Uterus (tissue), 4 donors: ENCODE data around the gene FBXL15. TPM values are rescaled to one million over a fixed set of nuclear protein-coding genes. Genes with fewer than 3 reads are reported as not detected.

Experiments
- DNase-seq, 2 donors: peaks; one replicate each; pipeline ENCODE4 v3.0.0-alpha.2; 2019 to 2020
- H3K27ac ChIP-seq, 2 donors: fragments of 200-600 bp; sonication (generic); 1 replicate in 1 of 2; 2 replicates in 1 of 2; pipeline ENCODE4 v1.5.1; 2016 to 2018
- H3K27me3 ChIP-seq, 2 donors: fragments of 200-600 bp; sonication (generic); one replicate each; pipeline ENCODE4 v1.5.1; 2018 to 2019; ENCODE audit warnings: control low read depth in 1 of 2
- H3K36me3 ChIP-seq, 2 donors: fragments of 200-600 bp; sonication (generic); one replicate each; pipeline ENCODE4 v1.5.1; 2019; ENCODE audit warnings: control low read depth in 1 of 2
- H3K4me1 ChIP-seq, 2 donors: fragments of 200-600 bp; sonication (generic); one replicate each; pipeline ENCODE4 v1.5.1; 2018 to 2019; ENCODE audit warnings: control low read depth in 1 of 2
- H3K4me3 ChIP-seq, 2 donors: fragments of 200-600 bp; sonication (generic); 1 replicate in 1 of 2; 2 replicates in 1 of 2; pipeline ENCODE4 v1.5.1; 2018 to 2019; ENCODE audit warnings: mild to moderate bottlenecking in 1 of 2
- H3K9me3 ChIP-seq, 2 donors: fragments of 200-600 bp; sonication (generic); one replicate each; pipeline ENCODE4 v1.5.1; 2019; ENCODE audit warnings: control low read depth in 1 of 2
- POLR2A ChIP-seq, 2 donors: fragments of 450-650 bp; IDR thresholded peaks; one replicate each; pipeline ENCODE4 v1.6.1; 2016; ENCODE audit warnings: antibody characterized with exemption in 2 of 2, mild to moderate bottlenecking in 1 of 2, moderate library complexity in 1 of 2
- intact Hi-C: fragments of 100-400 bp; cut with DNase I; formaldehyde crosslinking; loops from one replicate; pipeline ENCODE4 v1.15.1; 2023; ENCODE audit warnings: low total_unique reads
- total RNA-seq, 4 donors: library from RNA; depleted of rRNA in 3 of 4; stranded (reverse); fragments of >200 nt in 3 of 4; gene quantifications; one replicate each; pipeline versions ENCODE4 v1.1.0 to v1.2.4, GENCODE V29; 2014 to 2023
- TF ChIP-seq, protein P1 (sequence below), 4 experiments: fragments of 200-600 bp in 2 of 4; fragments of 450-650 bp in 2 of 4; sonication (generic) in 2 of 4; IDR thresholded peaks; one replicate each; pipeline ENCODE4 v1.5.1; 2016 to 2019; ENCODE audit warnings: antibody characterized with exemption in 4 of 4, mild to moderate bottlenecking in 2 of 4, moderate library complexity in 1 of 4
- donor health status: DM: yes; HTN: yes; CAD: no.

FBXL15 gene
- total RNA-seq, 4 donors from 2014 or later: 6.8 to 40.0 (median 16.7) TPM

DNA sequence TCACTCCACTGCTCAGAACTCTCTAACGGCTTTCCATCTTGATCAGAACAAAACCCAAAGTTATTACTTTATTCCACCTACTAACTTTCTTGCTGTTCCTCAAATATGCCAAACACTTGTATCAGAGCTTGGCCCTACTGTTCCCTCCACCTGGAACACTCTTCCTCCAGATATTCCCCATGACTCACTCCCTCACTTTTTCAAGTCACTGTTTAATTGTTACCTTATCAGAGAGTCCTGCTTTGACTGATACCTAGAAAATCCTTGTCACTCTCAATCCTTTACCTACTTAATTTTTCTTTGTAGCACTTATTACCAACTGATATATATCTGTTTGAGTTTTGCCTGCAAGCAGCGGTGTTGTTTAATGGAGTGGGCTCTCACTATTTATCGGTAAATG is 30.7 kb upstream of the FBXL15 start:
- H3K27ac ChIP-seq: no peak overlapping the region
- no peaks in the 10 kb centered on the region for H3K36me3 ChIP-seq
- intact Hi-C loops: loop anchor here (5.0 kb wide), 1 partner anchor 87 kb away; no protein-coding TSS in a partner anchor
- no peaks in the 10 kb centered on the region for H3K9me3 ChIP-seq
- no peak overlapping the region for H3K4me3 ChIP-seq
- no peaks in the 10 kb centered on the region for H3K4me1 ChIP-seq
- no peaks in the 10 kb centered on the region for H3K27me3 ChIP-seq
- no peak for DNase-seq
- TF ChIP-seq, protein P1, sequence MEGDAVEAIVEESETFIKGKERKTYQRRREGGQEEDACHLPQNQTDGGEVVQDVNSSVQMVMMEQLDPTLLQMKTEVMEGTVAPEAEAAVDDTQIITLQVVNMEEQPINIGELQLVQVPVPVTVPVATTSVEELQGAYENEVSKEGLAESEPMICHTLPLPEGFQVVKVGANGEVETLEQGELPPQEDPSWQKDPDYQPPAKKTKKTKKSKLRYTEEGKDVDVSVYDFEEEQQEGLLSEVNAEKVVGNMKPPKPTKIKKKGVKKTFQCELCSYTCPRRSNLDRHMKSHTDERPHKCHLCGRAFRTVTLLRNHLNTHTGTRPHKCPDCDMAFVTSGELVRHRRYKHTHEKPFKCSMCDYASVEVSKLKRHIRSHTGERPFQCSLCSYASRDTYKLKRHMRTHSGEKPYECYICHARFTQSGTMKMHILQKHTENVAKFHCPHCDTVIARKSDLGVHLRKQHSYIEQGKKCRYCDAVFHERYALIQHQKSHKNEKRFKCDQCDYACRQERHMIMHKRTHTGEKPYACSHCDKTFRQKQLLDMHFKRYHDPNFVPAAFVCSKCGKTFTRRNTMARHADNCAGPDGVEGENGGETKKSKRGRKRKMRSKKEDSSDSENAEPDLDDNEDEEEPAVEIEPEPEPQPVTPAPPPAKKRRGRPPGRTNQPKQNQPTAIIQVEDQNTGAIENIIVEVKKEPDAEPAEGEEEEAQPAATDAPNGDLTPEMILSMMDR (IDR thresholded peaks at IDR 0.05): no peak
- no peak for TF ChIP-seq POLR2A (IDR thresholded peaks at IDR 0.05)

DNA sequence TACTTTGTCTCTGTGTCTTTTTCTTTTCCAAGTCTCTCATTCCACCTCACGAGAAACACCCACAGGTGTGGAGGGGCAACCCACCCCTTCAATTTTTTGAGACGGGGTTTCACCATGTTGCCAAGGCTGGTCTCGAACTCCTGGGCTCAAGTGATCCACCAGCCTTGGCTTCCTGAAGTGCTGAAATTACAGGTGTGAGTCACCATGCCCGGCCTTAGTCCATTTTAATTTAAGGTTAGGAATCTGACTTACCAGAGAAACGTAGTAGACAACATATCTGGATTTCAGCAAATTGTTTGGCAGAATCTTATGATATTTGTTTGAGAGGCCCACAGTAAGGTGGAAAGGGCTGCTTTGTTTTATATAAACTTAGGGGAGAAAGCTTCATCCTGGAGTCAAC is 28.3 kb upstream of the FBXL15 start:
- Histone ChIP-seq H3K4me1 (peaks cover 0 to 6% of the 10 kb centered on the region in 2 donors), H3K9me3 (no peaks in the 10 kb centered on the region), H3K27ac (no peak overlapping the region), H3K4me3 (no peak overlapping the region), H3K36me3 (no peaks in the 10 kb centered on the region), H3K27me3 (no peaks in the 10 kb centered on the region)
- intact Hi-C loops: loop anchor here (5.0 kb wide), 1 partner anchor 85 kb away; no protein-coding TSS in a partner anchor
- TF ChIP-seq POLR2A (IDR thresholded peaks at IDR 0.05): no peak
- TF ChIP-seq, protein P1 (IDR thresholded peaks at IDR 0.05): no peak
- DNase-seq: no peak

DNA sequence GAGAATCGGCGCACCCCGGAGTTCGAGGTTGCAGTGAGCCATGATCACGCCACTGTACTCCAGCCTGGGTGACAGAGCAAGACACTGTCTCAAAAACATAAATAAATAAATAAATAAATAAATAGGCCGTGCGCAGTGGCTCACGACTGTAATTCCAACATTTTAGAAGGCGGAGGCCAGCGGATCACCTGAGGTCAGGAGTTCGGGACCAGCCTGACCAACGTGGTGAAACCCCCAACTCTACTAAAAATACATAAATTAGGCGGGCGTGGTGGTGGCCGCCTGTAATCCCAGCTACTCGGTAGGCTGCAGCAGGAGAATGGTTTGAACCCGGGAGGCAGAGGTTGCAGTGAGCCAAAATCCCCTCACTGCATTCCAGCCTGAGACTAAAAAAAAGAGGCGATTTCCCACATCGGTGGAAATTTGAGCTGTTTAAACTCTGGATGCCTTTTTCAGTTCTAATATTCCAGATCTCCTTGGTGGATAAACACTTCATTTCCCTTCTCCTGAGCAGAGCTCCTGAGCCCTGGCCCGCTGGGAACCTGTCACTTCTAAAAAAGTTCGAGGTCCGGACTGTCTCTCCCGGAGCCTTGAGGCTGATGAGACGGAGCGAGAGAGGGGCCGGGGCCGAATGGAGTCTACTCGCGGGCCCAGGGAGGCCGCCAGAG is 27.1 kb upstream of the FBXL15 start:
- Histone ChIP-seq H3K4me1 (peaks cover 0 to 9% of the 10 kb centered on the region in 2 donors), H3K36me3 (no peaks in the 10 kb centered on the region), H3K9me3 (no peaks in the 10 kb centered on the region), H3K4me3 (peak overlapping the region; percentile 58 to 85), H3K27ac (peak overlapping the region; percentile 97 to 98), H3K27me3 (no peaks in the 10 kb centered on the region)
- intact Hi-C loops: loop anchor here (5.0 kb wide), 1 partner anchor 84 kb away; no protein-coding TSS in a partner anchor
- TF ChIP-seq, protein P1 (IDR thresholded peaks at IDR 0.05): peak in 1 of 4 experiments; percentile 97
- TF ChIP-seq POLR2A (IDR thresholded peaks at IDR 0.05): no peak
- DNase-seq: no peak

DNA sequence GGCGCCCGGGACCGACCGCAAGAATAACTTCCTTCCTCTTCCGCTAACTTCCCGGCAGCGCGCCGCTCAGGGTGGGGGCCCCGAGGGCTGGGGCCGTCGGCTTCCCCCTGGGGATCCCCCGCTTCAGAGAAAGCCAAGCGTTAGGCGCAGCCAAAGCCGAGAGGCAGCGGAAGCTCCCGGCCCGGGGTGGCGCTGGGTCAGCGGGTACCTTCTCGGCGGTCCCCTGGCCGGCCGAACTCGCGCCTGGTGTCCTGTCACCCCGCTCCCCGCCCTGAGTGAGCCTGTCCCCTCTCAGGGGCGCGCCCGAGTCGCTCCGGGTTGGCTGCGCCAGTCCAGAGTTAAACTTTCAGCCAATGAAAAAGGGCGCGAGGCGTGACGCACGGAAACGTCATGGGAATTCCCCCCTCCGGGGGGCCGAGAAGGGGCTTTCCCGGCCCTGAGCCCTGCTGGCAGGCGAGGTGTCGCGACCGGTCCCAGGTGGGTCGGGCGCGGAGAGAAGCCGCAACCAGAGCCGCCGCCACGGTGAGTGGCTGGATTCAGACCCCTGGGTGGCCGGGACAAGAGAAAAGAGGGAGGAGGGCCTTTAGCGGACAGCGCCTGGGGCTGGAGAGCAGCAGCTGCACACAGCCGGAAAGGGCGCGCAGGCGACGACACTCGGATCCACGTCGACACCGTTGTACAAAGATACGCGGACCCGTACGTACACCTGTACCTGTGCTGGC is 26.4 kb upstream of the FBXL15 start:
- H3K9me3 ChIP-seq: no peaks in the 10 kb centered on the region
- peak overlapping the region; percentile 58 to 85 for H3K4me3 ChIP-seq
- peak; percentile 92 for DNase-seq
- peak; percentile 39 to 80 for TF ChIP-seq POLR2A (IDR thresholded peaks at IDR 0.05)
- TF ChIP-seq, protein P1 (IDR thresholded peaks at IDR 0.05): peak in 3 of 4 experiments; percentile 95 to 99 (median 98)
- no peaks in the 10 kb centered on the region for H3K27me3 ChIP-seq
- intact Hi-C loops: loop anchor here (5.0 kb wide), 1 partner anchor 83 kb away; no protein-coding TSS in a partner anchor
- peaks cover 0 to 14% of the 10 kb centered on the region in 2 donors for H3K4me1 ChIP-seq
- peak overlapping the region; percentile 97 to 98 for H3K27ac ChIP-seq
- H3K36me3 ChIP-seq: no peaks in the 10 kb centered on the region
